ENCODE results near the gene ZNF665. TPM values are rescaled to one million over a fixed set of nuclear protein-coding genes. Genes with fewer than 3 reads are reported as not detected.
"Not testable (repeated sequence)": the region's sequence is repeated elsewhere in the genome, so short reads cannot be mapped to it uniquely, and the experiment has no call there.

ZNF665 gene
- total and polyA plus RNA-seq, 4 donors, result 0.09 to 1.0 (median 0.40) TPM

- TF ChIP-seq EGR1 (IDR thresholded peaks at IDR 0.05; ENCODE audit: low read depth in 2 of 2) (no peak), TAF1 (conservative IDR thresholded peaks at IDR 0.05) (no peak), HNF4G (IDR thresholded peaks at IDR 0.05) (no peak), YY1 (IDR thresholded peaks at IDR 0.05) (no peak), ZBTB33 (IDR thresholded peaks at IDR 0.05) (no peak)
These were observed 31.4 kb upstream of the ZNF665 start (continued) for GRCh38 chr19:53224606-53225005.

GRCh38 chr19:53222716-53223115 is 29.6 kb upstream of the ZNF665 start:
- WGBS, result 97% methylated on average over 26 of the region's 28 CpGs
- DNase-seq (ENCODE audit: low spot score); H3K27me3 ChIP-seq (ENCODE audit: control insufficient read depth in 4 of 4, insufficient read depth in 4 of 4, low read length in 3 of 4); H3K9ac ChIP-seq (ENCODE audit: low read depth in 1 of 2, low read length in 2 of 2); H3K36me3 ChIP-seq (ENCODE audit: control insufficient read depth in 4 of 4, insufficient read depth in 3 of 4, low read depth in 1 of 4, low read length in 3 of 4); H3K27ac ChIP-seq (ENCODE audit: low read depth in 1 of 2, low read length in 2 of 2); H3K4me3 ChIP-seq (ENCODE audit: low read depth in 1 of 3, low read length in 3 of 3); H3K4me1 ChIP-seq (ENCODE audit: control insufficient read depth in 4 of 4, insufficient read depth in 4 of 4, low read length in 3 of 4): not testable (repeated sequence)
- peaks cover 35 to 43% (median 37%) of the 10 kb centered on the region in 4 donors for H3K9me3 ChIP-seq (ENCODE audit: control insufficient read depth in 4 of 4, low read length in 3 of 4)

- no peak overlapping the region for H3K9ac ChIP-seq (ENCODE audit: low read depth in 1 of 2, low read length in 2 of 2)
- no peaks in the 10 kb centered on the region for H3K4me1 ChIP-seq (ENCODE audit: control insufficient read depth in 4 of 4, insufficient read depth in 4 of 4, low read length in 3 of 4)
- peaks cover 47 to 84% (median 63%) of the 10 kb centered on the region in 4 donors for H3K9me3 ChIP-seq (ENCODE audit: control insufficient read depth in 4 of 4, low read length in 3 of 4)
- peaks cover 0 to 21% (median 10%) of the 10 kb centered on the region in 4 donors for H3K36me3 ChIP-seq (ENCODE audit: control insufficient read depth in 4 of 4, insufficient read depth in 3 of 4, low read depth in 1 of 4, low read length in 3 of 4)
- H3K27ac ChIP-seq (ENCODE audit: low read depth in 1 of 2, low read length in 2 of 2), result no peak overlapping the region
- H3K27me3 ChIP-seq (ENCODE audit: control insufficient read depth in 4 of 4, insufficient read depth in 4 of 4, low read length in 3 of 4), result no peaks in the 10 kb centered on the region
- H3K4me3 ChIP-seq (ENCODE audit: low read depth in 1 of 3, low read length in 3 of 3), result peak overlapping the region in 2 of 3 donors; percentile 54 to 66
- WGBS, result over 99% methylated on average over 2 of the region's 2 CpGs
- DNase-seq (ENCODE audit: low spot score), result no peak
- TF ChIP-seq EGR1 (IDR thresholded peaks at IDR 0.05; ENCODE audit: low read depth in 2 of 2) (no peak), ATF3 (IDR thresholded peaks at IDR 0.05) (no peak), HNF4G (IDR thresholded peaks at IDR 0.05) (no peak), FOXA2 (IDR thresholded peaks at IDR 0.05) (no peak), HNF4A (conservative IDR thresholded peaks at IDR 0.05) (no peak), GABPA (IDR thresholded peaks at IDR 0.05 in 1 of 2, conservative IDR thresholded peaks at IDR 0.05 in 1 of 2) (no peak), FOXA1 (IDR thresholded peaks at IDR 0.05) (no peak), RXRA (IDR thresholded peaks at IDR 0.05) (no peak), MAX (IDR thresholded peaks at IDR 0.05) (no peak), REST (IDR thresholded peaks at IDR 0.05) (no peak), SP1 (IDR thresholded peaks at IDR 0.05) (no peak), RAD21 (IDR thresholded peaks at IDR 0.05) (no peak)
These were observed 19.7 kb upstream of the ZNF665 start for GRCh38 chr19:53212703-53213320.

- not testable (repeated sequence) for H3K4me1 ChIP-seq (ENCODE audit: control insufficient read depth in 4 of 4, insufficient read depth in 4 of 4, low read length in 3 of 4); H3K27me3 ChIP-seq (ENCODE audit: control insufficient read depth in 4 of 4, insufficient read depth in 4 of 4, low read length in 3 of 4); H3K27ac ChIP-seq (ENCODE audit: low read depth in 1 of 2, low read length in 2 of 2); DNase-seq (ENCODE audit: low spot score); H3K9ac ChIP-seq (ENCODE audit: low read depth in 1 of 2, low read length in 2 of 2)
- WGBS, result 94% methylated on average over 3 of the region's 3 CpGs
- peaks cover 44 to 75% (median 59%) of the 10 kb centered on the region in 4 donors for H3K9me3 ChIP-seq (ENCODE audit: control insufficient read depth in 4 of 4, low read length in 3 of 4)
- H3K4me3 ChIP-seq (ENCODE audit: low read depth in 1 of 3, low read length in 3 of 3), result peak overlapping the region in 2 of 3 donors; percentile 36 to 55
- peaks cover 0 to 21% (median 11%) of the 10 kb centered on the region in 4 donors for H3K36me3 ChIP-seq (ENCODE audit: control insufficient read depth in 4 of 4, insufficient read depth in 3 of 4, low read depth in 1 of 4, low read length in 3 of 4)
These were observed 18.4 kb upstream of the ZNF665 start for GRCh38 chr19:53211554-53211953.

Data from liver (tissue), 9 donors.